Caco-2 (cell line): ENCODE data around the gene MRGPRE. TPM values are rescaled to one million over a fixed set of nuclear protein-coding genes. Genes with fewer than 3 reads are reported as not detected.

Experiments
- BruUV-seq: library from RNA; stranded (reverse); fragments of 400-500 nt; replicated peaks from 2 replicates; lab custom pipeline; 2021; lab: Mats Ljungman, UMichigan
- CTCF ChIA-PET: fragments of 300-600 bp; sonication (Branson Sonifier 250); formaldehyde crosslinking; loops from one replicate; lab custom pipeline; 2022; ENCODE audit warnings: antibody characterized with exemption; lab: Charles Lee
- POLR2A ChIA-PET: fragments of 300-600 bp; sonication (Branson Sonifier 250); formaldehyde crosslinking; loops from one replicate; lab custom pipeline; 2022; ENCODE audit warnings: antibody characterized with exemption; lab: Charles Lee
- DNase-seq, 2 experiments: peaks; one replicate each; pipeline versions ENCODE4 v3.0.0 to v3.0.0-alpha.2; 2020 to 2022
- H3K27me3 ChIP-seq: replicated peaks from 2 replicates; pipeline ENCODE4 v1.6.0; 2011; ENCODE audit warnings: low read length; ENCODE audit not compliant: control insufficient read depth, insufficient read depth
- H3K36me3 ChIP-seq: 2 replicates; pipeline ENCODE4 v1.5.1; 2011; ENCODE audit warnings: low read length; ENCODE audit not compliant: control insufficient read depth, insufficient read depth
- H3K4me1 ChIP-seq: fragments of 250-450 bp; sonication (Bioruptor Pico); 2 replicates; pipeline ENCODE4 v1.5.1; 2020; ENCODE audit warnings: mild to moderate bottlenecking
- H3K4me3 ChIP-seq: 2 replicates; pipeline ENCODE4 v1.5.1; 2011; ENCODE audit warnings: low read depth, mild to moderate bottlenecking, control low read depth, low read length
- H3K9me3 ChIP-seq: fragments of 250-450 bp; sonication (Bioruptor Pico); 2 replicates; pipeline ENCODE4 v1.5.1; 2020; ENCODE audit warnings: mild to moderate bottlenecking, moderate library complexity
- H3K27ac Mint-ChIP-seq: one replicate; pipeline ENCODE4 v1.8.0; 2022; ENCODE audit warnings: mixed read lengths; ENCODE audit not compliant: unreplicated experiment
- H3K27me3 Mint-ChIP-seq: one replicate; pipeline ENCODE4 v1.8.0; 2022; ENCODE audit warnings: mixed read lengths; ENCODE audit not compliant: insufficient read depth, unreplicated experiment
- H3K36me3 Mint-ChIP-seq: one replicate; pipeline ENCODE4 v1.8.0; 2022; ENCODE audit warnings: mild to moderate bottlenecking, mixed read lengths; ENCODE audit not compliant: insufficient read depth, unreplicated experiment
- H3K4me1 Mint-ChIP-seq: one replicate; pipeline ENCODE4 v1.8.0; 2022; ENCODE audit warnings: low read depth, mixed read lengths; ENCODE audit not compliant: unreplicated experiment
- H3K4me3 Mint-ChIP-seq: one replicate; pipeline ENCODE4 v1.8.0; 2022; ENCODE audit warnings: mild to moderate bottlenecking, moderate library complexity, mixed read lengths; ENCODE audit not compliant: unreplicated experiment
- H3K9me3 Mint-ChIP-seq: one replicate; pipeline ENCODE4 v1.8.0; 2022; ENCODE audit warnings: mixed read lengths; ENCODE audit not compliant: unreplicated experiment
- intact Hi-C: fragments of 100-400 bp; cut with micrococcal nuclease; formaldehyde crosslinking; loops from one replicate; pipeline ENCODE4 v1.10.0; 2022; ENCODE audit not compliant: unreplicated experiment
- total RNA-seq: library from RNA; stranded (reverse); gene quantifications from 2 replicates; pipeline ENCODE4 v1.2.3, GENCODE V29; 2022
- TF ChIP-seq, protein P1 (sequence below), 2 experiments: fragments of 200-600 bp in 1 of 2; IDR thresholded peaks; 1 replicate in 1 of 2; 2 replicates in 1 of 2; pipeline versions ENCODE4 v1.5.1 to v1.8.0; 2011 to 2022; ENCODE audit warnings: antibody characterized with exemption in 1 of 2, control low read depth in 1 of 2, inconsistent platforms in 1 of 2, low read depth in 1 of 2, low read length in 1 of 2, mild to moderate bottlenecking in 1 of 2, moderate library complexity in 1 of 2; ENCODE audit not compliant: insufficient read depth in 1 of 2, severe bottlenecking in 1 of 2, unreplicated experiment in 1 of 2

Gene MRGPRE
- total RNA-seq, 1 experiment from 2014 or later, result not detected

DNA sequence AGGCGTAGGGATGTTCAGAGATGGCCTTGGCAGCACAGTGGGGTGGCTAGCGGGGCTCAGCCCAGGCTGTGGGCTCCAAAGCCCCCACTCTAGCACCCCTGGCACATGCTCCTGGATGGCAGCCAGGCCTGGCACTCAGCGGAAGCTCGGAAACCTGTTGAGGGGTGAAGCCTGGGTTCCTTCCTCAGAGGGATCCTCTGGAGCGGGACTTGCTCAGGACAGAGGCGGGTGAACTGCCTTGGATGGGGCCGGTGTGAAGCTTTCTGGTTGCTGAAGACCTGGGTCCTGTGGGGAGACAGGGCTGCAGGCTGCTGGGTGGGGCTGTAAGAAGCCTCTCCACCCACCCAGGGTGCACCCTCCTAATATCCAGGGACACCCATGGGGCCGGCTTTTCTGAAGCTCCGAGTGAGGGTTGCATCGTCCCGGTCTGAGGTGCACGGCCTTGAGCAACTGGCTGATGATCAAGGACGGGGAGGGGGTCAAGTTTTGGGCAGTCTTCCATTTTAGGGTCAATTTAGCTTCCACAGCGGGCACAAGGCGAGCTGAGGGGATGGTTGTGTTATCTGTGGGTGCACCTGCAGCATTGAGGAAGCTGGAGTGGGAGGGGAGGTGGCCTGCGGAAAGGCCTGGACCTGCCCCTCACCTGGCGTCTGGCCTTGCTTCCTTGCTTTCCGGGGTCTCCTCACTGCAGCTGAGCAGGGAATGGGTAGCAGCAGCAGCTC lies 5.2 kb downstream of the MRGPRE start:
- no peaks in the 10 kb centered on the region for H3K36me3 ChIP-seq
- no peaks in the 10 kb centered on the region for H3K9me3 Mint-ChIP-seq
- TF ChIP-seq, protein P1, sequence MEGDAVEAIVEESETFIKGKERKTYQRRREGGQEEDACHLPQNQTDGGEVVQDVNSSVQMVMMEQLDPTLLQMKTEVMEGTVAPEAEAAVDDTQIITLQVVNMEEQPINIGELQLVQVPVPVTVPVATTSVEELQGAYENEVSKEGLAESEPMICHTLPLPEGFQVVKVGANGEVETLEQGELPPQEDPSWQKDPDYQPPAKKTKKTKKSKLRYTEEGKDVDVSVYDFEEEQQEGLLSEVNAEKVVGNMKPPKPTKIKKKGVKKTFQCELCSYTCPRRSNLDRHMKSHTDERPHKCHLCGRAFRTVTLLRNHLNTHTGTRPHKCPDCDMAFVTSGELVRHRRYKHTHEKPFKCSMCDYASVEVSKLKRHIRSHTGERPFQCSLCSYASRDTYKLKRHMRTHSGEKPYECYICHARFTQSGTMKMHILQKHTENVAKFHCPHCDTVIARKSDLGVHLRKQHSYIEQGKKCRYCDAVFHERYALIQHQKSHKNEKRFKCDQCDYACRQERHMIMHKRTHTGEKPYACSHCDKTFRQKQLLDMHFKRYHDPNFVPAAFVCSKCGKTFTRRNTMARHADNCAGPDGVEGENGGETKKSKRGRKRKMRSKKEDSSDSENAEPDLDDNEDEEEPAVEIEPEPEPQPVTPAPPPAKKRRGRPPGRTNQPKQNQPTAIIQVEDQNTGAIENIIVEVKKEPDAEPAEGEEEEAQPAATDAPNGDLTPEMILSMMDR (IDR thresholded peaks at IDR 0.05; ENCODE audit: insufficient read depth in 1 of 2, low read depth in 1 of 2, low read length in 1 of 2, severe bottlenecking in 1 of 2, unreplicated experiment in 1 of 2), result no peak
- intact Hi-C loops, result no loop called here
- BruUV-seq, result no TSS peak
- POLR2A ChIA-PET, result no interaction called here
- no peaks in the 10 kb centered on the region for H3K4me1 ChIP-seq
- DNase-seq, result no peak
- CTCF ChIA-PET, result no interaction called here
- no peaks in the 10 kb centered on the region for H3K9me3 ChIP-seq
- no peaks in the 10 kb centered on the region; the same call in none of the 2 replicates for H3K27me3 ChIP-seq
- no peak overlapping the region for H3K4me3 Mint-ChIP-seq
- H3K27me3 Mint-ChIP-seq, result peaks cover 29% of the 10 kb centered on the region
- H3K36me3 Mint-ChIP-seq, result no peaks in the 10 kb centered on the region
- no peaks in the 10 kb centered on the region for H3K4me1 Mint-ChIP-seq
- H3K4me3 ChIP-seq, result no peak overlapping the region
- no peak overlapping the region for H3K27ac Mint-ChIP-seq

DNA sequence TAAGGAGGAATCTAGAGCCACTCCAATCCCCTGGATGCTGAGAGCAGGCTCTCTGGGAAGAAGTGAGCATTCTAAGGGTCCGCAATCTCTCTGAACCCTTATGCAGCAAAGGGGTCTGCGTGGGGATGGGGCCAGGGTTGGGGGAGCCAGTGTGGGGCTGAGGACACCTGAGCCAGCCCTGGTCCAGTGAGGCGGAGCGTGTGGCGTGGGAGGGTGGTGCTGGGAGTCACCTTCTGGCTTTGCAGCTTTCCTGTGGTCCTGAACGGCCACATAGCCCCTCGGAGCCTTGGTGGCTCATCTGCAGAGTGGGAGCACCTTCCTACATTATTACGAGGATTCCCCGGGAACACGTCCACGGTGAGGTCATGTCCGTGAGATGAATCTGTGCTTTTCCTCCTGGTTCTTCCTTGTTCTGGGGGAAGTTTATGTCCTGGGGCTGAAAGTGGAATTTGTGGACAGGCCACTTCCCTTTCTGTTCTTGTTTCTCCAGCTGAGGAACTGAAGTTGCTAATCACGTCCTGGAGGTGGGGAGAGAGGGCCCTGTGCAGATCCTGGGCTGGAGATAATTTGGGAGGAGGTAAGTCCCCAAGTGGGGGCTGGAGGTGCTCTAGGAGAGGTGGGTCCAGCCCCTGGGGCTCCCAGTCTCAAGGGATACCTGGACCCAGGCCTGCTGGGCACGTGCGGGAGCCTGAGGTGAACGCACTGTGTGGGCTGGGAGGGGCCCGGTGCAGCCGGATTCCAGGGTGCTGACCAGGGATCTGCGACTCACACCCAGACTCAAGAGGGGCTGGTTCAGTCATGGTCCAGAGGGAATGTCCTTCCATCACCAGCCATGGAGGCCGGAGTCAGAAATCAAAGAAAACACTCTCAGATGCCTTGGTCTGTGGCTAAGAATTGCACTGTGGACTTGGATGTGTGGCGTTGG lies 6.1 kb downstream of the MRGPRE start:
- POLR2A ChIA-PET, result no interaction called here
- Histone ChIP-seq H3K4me1 (no peaks in the 10 kb centered on the region), H3K27me3 (no peaks in the 10 kb centered on the region; the same call in none of the 2 replicates), H3K36me3 (no peaks in the 10 kb centered on the region), H3K9me3 (no peaks in the 10 kb centered on the region), H3K4me3 (no peak overlapping the region)
- no TSS peak for BruUV-seq
- no peaks in the 10 kb centered on the region for H3K9me3 Mint-ChIP-seq
- peaks cover 26% of the 10 kb centered on the region for H3K27me3 Mint-ChIP-seq
- H3K4me1 Mint-ChIP-seq, result no peaks in the 10 kb centered on the region
- no peaks in the 10 kb centered on the region for H3K36me3 Mint-ChIP-seq
- TF ChIP-seq, protein P1 (IDR thresholded peaks at IDR 0.05; ENCODE audit: insufficient read depth in 1 of 2, low read depth in 1 of 2, low read length in 1 of 2, severe bottlenecking in 1 of 2, unreplicated experiment in 1 of 2), result no peak
- H3K27ac Mint-ChIP-seq, result no peak overlapping the region
- DNase-seq, result no peak
- CTCF ChIA-PET, result no interaction called here
- H3K4me3 Mint-ChIP-seq, result no peak overlapping the region
- intact Hi-C loops, result no loop called here

DNA sequence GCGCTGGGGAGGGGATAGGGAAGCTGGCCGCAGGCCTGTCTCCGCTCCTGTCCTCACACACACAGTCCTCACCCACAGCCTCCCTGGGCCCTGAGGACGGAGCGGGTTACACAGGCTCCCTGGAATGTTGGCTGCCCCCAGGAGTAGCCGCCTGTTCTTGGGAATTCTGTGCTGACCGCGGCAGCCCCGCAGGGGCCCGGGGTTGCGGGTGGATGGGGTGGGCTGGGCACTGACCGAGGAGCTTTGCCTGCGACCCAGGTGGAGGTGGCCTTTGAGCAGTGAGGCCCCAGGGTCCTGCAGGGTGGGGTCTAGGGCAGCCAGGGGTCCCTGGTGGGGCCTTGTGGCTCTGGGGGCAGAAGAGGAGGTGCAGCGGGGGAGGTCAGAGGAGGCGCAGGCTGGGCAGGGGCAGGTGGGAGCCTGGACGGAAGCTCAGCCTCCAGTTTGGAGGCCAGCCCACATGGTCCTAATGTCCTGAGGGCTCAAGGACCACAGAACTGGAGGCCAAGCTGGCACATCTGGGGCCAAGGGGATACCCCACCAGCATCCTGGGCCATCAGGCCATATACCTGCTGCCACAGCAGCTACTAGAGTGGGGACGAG lies 7.0 kb downstream of the MRGPRE start:
- no peak overlapping the region for H3K27ac Mint-ChIP-seq
- intact Hi-C loops, result no loop called here
- H3K36me3 ChIP-seq, result no peaks in the 10 kb centered on the region
- ChIA-PET CTCF (no interaction called here), POLR2A (no interaction called here)
- H3K4me1 ChIP-seq, result no peaks in the 10 kb centered on the region
- DNase-seq, result no peak
- no peak overlapping the region for H3K4me3 ChIP-seq
- TF ChIP-seq, protein P1 (IDR thresholded peaks at IDR 0.05; ENCODE audit: insufficient read depth in 1 of 2, low read depth in 1 of 2, low read length in 1 of 2, severe bottlenecking in 1 of 2, unreplicated experiment in 1 of 2), result no peak
- H3K9me3 Mint-ChIP-seq, result no peaks in the 10 kb centered on the region
- H3K27me3 Mint-ChIP-seq, result peaks cover 28% of the 10 kb centered on the region
- H3K36me3 Mint-ChIP-seq, result no peaks in the 10 kb centered on the region
- no peak overlapping the region for H3K4me3 Mint-ChIP-seq
- no peaks in the 10 kb centered on the region for H3K9me3 ChIP-seq
- BruUV-seq, result no TSS peak
- H3K4me1 Mint-ChIP-seq, result no peaks in the 10 kb centered on the region
- peaks cover 2% of the 10 kb centered on the region for H3K27me3 ChIP-seq
